Left ventricle myocardium inferior (tissue), 1 donor: ENCODE measurements around the gene PBX1. TPM values are rescaled to one million over a fixed set of nuclear protein-coding genes. Genes with fewer than 3 reads are reported as not detected.

Experiments used
- DNase-seq: peaks from one replicate; pipeline ENCODE4 v3.0.0-alpha.2; 2020
- H3K27ac ChIP-seq: fragments of 200-600 bp; replicated peaks from 2 replicates; pipeline ENCODE4 v1.8.0; 2021
- H3K27me3 ChIP-seq: fragments of 200-600 bp; 2 replicates; pipeline ENCODE4 v1.8.0; 2021; ENCODE audit warnings: low read depth
- H3K36me3 ChIP-seq: fragments of 200-600 bp; 2 replicates; pipeline ENCODE4 v1.8.0; 2021
- H3K4me1 ChIP-seq: fragments of 200-600 bp; 2 replicates; pipeline ENCODE4 v1.8.0; 2021
- H3K4me3 ChIP-seq: fragments of 200-600 bp; 2 replicates; pipeline ENCODE4 v1.8.0; 2021; ENCODE audit warnings: mild to moderate bottlenecking, moderate library complexity
- H3K9me3 ChIP-seq: fragments of 200-600 bp; replicated peaks from 2 replicates; pipeline ENCODE4 v1.8.0; 2021
- intact Hi-C: fragments of 100-400 bp; cut with micrococcal nuclease; formaldehyde crosslinking; loops from one replicate; pipeline ENCODE4 v1.11.0; 2022
- total RNA-seq: library from RNA; stranded (reverse); fragmentation: NEBNext Ultra II Directional; extraction: Animal tissue kit (Norgen Biotek cat#: 25700); gene quantifications from one replicate; pipeline ENCODE4 v1.2.1, GENCODE V29; 2021
- TF ChIP-seq, protein P1 (sequence below): fragments of 200-600 bp; IDR thresholded peaks from 2 replicates; pipeline ENCODE4 v1.8.0; 2021; ENCODE audit warnings: antibody characterized with exemption, mild to moderate bottlenecking, borderline replicate concordance
- donor health status: DM: no; HTN: yes; CAD: no; lungs with severe emphysema.

The PBX1 gene
- total RNA-seq, 1 donor from 2014 or later: 73.2 TPM

DNA sequence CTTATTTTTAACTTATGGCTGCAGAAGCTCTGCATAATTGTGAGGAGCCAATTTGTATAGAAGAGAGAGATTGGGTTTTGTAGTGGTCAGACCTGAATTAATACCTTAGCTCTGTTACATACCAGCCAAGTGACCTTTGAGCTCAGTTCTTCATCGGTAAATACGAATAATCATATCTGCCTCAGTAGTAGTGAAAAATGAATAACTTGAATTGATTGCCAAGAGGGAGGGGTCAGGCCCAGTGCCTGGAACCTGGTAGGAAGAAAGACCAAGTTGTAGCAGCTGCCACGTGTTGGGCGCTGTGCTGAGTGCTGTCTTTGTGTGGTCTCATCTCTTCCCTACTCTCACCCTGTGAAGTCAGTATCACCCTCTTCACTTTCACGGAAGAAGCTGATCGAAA is 247.5 kb downstream of the PBX1 start:
- Histone ChIP-seq H3K4me1 (peaks cover 49% of the 10 kb centered on the region), H3K27me3 (no peaks in the 10 kb centered on the region), H3K4me3 (no peak overlapping the region), H3K36me3 (peaks cover 47% of the 10 kb centered on the region), H3K9me3 (no peaks in the 10 kb centered on the region), H3K27ac (no peak overlapping the region)
- intact Hi-C loops: no loop called here
- TF ChIP-seq, protein P1, sequence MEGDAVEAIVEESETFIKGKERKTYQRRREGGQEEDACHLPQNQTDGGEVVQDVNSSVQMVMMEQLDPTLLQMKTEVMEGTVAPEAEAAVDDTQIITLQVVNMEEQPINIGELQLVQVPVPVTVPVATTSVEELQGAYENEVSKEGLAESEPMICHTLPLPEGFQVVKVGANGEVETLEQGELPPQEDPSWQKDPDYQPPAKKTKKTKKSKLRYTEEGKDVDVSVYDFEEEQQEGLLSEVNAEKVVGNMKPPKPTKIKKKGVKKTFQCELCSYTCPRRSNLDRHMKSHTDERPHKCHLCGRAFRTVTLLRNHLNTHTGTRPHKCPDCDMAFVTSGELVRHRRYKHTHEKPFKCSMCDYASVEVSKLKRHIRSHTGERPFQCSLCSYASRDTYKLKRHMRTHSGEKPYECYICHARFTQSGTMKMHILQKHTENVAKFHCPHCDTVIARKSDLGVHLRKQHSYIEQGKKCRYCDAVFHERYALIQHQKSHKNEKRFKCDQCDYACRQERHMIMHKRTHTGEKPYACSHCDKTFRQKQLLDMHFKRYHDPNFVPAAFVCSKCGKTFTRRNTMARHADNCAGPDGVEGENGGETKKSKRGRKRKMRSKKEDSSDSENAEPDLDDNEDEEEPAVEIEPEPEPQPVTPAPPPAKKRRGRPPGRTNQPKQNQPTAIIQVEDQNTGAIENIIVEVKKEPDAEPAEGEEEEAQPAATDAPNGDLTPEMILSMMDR: no peak
- DNase-seq: no peak

DNA sequence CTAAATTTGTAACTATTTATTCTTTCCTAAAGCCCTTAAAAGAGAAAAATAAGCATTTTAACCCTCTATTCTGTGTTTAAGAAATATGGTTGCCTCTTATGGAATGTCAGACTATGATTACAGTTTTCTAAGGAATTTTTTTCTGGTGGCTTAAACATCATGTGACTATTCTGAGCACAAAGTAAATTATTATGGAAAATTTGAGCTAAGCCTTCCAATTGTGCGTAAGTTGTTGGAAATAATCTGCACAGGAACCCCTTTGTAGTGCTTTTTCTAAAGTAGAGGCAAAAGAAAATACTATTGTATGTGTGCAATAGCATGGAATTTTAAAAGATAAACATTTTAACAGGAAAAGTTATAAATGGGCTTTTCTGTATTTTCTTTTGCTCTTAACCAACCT is 254.8 kb downstream of the PBX1 start:
- Histone ChIP-seq H3K9me3 (no peaks in the 10 kb centered on the region), H3K36me3 (peaks cover 47% of the 10 kb centered on the region), H3K27ac (no peak overlapping the region), H3K4me3 (no peak overlapping the region), H3K27me3 (no peaks in the 10 kb centered on the region), H3K4me1 (peaks cover 4% of the 10 kb centered on the region)
- intact Hi-C loops: no loop called here
- TF ChIP-seq, protein P1: no peak
- no peak for DNase-seq

DNA sequence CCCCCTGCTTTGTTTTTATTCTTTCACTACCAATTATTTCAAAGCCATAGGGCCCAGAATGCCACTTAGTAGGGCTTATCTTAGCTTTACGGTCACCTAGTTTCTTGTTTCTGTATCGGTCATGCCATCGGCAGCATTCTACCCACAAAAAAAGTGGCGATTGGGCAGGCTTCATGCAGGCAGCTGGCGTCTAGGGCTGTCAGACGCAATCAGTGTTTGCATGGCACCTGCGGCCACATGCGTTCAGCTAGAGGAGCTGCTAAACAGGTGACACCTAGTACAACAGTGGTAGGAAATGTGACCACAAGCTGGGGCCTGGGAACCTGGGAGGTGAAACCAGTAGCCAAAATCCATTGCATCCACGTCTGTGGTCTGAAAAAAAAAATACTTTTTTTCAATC is 262.7 kb downstream of the PBX1 start:
- Histone ChIP-seq H3K4me3 (no peak overlapping the region), H3K4me1 (peaks cover 28% of the 10 kb centered on the region), H3K9me3 (no peaks in the 10 kb centered on the region), H3K27ac (no peak overlapping the region), H3K36me3 (peaks cover 38% of the 10 kb centered on the region), H3K27me3 (no peaks in the 10 kb centered on the region)
- no peak for DNase-seq
- TF ChIP-seq, protein P1: no peak
- intact Hi-C loops: no loop called here

DNA sequence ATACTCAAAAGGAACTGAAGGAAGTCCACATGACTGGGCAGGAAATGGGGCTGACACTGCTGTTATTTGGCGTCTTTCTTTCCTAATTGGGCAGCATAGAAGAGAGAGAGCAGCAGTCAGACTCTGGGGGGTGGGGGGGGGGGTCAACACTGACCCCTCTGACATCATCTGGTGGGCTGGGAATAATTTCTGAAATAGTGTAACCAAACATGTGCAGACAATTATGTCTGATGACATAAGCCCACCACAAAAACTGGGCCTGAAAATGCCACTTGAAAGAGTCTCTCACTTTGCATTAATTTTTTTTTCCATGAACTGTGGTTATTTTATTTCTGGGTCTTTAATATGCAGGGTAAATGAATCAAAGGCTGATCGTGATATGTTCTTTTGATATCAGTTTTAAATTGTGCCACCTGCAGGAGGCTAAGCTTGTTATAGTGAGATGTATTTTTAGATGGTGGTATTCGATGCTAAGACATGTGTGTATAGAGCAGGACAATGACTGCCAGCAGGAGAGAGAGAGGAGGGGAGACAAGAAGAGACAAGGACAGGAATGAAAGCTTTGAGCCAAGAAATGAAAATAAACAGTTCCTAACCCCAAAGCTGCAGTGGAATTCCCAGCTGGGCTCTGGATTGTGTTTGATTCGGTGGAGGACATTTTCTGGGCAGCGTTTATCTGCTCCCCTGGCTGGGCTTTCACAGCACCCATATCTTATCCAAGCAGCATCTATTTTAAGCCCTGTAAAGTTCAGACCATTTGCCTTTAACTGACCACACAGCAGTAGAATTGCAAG is 264.7 kb downstream of the PBX1 start:
- intact Hi-C loops: no loop called here
- no peaks in the 10 kb centered on the region for H3K9me3 ChIP-seq
- DNase-seq: no peak
- peaks cover 24% of the 10 kb centered on the region for H3K4me1 ChIP-seq
- peak overlapping the region; percentile 82 for H3K27ac ChIP-seq
- H3K27me3 ChIP-seq: no peaks in the 10 kb centered on the region
- no peak overlapping the region for H3K4me3 ChIP-seq
- peaks cover 38% of the 10 kb centered on the region for H3K36me3 ChIP-seq
- TF ChIP-seq, protein P1: peak; percentile 24

DNA sequence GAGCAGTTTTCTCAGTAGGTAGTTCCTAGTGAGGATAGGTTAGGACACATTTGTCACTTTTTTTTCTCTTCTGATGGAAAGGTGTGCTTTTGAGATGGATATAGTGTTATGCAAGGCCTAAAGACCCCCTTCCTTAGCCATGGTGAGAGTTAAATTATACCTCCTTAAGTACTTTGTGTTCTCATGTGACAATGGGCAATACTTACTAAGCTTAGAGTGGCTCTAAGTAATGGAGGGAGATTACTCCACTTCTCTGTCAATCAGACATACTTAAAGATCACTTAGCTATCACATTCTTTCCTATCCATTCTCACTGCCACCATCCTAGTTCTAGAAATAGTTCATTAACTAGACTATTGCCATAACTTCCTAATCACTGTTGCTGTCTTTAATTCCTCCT is 265.6 kb downstream of the PBX1 start:
- no peaks in the 10 kb centered on the region for H3K9me3 ChIP-seq
- H3K27ac ChIP-seq: peak overlapping the region; percentile 82
- H3K4me1 ChIP-seq: peaks cover 24% of the 10 kb centered on the region
- peaks cover 38% of the 10 kb centered on the region for H3K36me3 ChIP-seq
- no peak for DNase-seq
- no peaks in the 10 kb centered on the region for H3K27me3 ChIP-seq
- TF ChIP-seq, protein P1: no peak
- intact Hi-C loops: no loop called here
- H3K4me3 ChIP-seq: no peak overlapping the region
